ENCODE measurements around the gene SFXN5. TPM values are rescaled to one million over a fixed set of nuclear protein-coding genes. Genes with fewer than 3 reads are reported as not detected.

SFXN5 gene
- total RNA-seq, 2 experiments from 2014 or later: 15.7 to 18.6 TPM

DNA sequence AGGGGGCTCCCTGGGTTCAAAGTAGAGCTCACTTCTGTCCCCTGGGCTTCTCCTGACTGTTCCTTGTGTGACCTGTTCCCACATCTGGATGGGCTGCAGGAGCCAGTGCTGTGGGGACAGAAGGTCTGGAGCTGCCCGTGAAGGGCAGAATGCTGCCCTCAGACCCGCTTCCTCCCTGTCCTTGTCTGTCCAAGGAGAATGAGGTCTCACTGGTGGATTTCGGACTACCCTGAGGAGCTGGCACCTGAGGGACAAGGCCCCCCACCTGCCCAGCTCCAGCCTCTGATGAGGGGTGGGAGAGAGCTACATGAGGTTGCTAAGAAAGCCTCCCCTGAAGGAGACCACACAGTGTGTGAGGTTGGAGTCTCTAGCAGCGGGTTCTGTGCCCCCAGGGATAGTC lies 138.7 kb downstream of the SFXN5 start:
- H3K9me3 Mint-ChIP-seq (ENCODE audit: insufficient read depth): no peaks in the 10 kb centered on the region
- no peak overlapping the region for H3K4me3 Mint-ChIP-seq
- no peak for ATAC-seq
- H3K27me3 Mint-ChIP-seq (ENCODE audit: low read depth): peaks cover 15% of the 10 kb centered on the region
- no peak for DNase-seq
- CTCF ChIA-PET: interaction anchor here (2.1 to 2.2 kb wide), 2 partner anchors 40 to 41 kb away, joined by 5 to 6 read pairs; no protein-coding TSS in a partner anchor
- no peaks in the 10 kb centered on the region for H3K36me3 Mint-ChIP-seq (ENCODE audit: low read depth)
- POLR2A ChIA-PET: no interaction called here
- peaks cover 35% of the 10 kb centered on the region for H3K4me1 Mint-ChIP-seq (ENCODE audit: low read depth)
- no peak overlapping the region for H3K27ac Mint-ChIP-seq

DNA sequence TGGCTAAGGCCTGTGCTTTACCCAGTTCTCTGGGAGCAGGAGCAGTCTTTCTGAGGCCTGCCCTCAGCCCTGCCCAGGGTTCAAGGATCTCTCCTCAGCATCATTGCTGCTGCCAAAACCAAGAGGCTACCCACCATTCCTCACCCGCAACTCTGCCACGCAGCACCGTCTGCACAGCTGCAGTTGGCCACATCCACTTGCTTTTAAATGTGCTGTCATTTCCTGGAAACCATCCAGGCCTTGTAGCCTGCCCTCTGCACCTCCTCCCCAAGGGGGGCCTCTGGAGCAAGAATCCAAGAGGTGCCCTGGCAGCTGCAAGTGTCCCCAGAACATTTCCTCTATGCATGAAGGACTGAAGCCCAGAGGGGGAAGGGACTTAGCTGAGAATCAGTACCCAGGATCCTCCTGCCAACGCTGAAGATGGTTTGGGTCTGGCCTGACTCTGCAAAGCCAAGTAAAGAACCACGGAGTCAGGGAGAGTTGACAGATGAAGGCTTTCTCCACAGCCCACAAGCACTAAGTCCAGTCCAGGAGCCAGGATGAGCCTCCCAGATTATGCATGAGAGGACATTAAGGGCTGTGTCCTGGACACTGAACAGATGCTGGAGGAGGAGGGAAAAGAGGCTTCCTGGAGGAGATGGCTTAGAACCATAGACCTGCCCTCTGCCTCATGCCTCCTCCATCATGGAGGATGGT lies 139.3 kb downstream of the SFXN5 start:
- Mint-ChIP-seq H3K4me1 (ENCODE audit: low read depth) (peaks cover 35% of the 10 kb centered on the region), H3K9me3 (ENCODE audit: insufficient read depth) (no peaks in the 10 kb centered on the region), H3K27me3 (ENCODE audit: low read depth) (peaks cover 15% of the 10 kb centered on the region), H3K4me3 (no peak overlapping the region), H3K27ac (peak overlapping the region; percentile 61), H3K36me3 (ENCODE audit: low read depth) (no peaks in the 10 kb centered on the region)
- POLR2A ChIA-PET: no interaction called here
- peak; percentile 53 for DNase-seq
- CTCF ChIA-PET: interaction anchor here (1.2 to 2.1 kb wide), 2 partner anchors 40 to 41 kb away, joined by 3 to 5 read pairs; no protein-coding TSS in a partner anchor
- ATAC-seq: peak; percentile 65

DNA sequence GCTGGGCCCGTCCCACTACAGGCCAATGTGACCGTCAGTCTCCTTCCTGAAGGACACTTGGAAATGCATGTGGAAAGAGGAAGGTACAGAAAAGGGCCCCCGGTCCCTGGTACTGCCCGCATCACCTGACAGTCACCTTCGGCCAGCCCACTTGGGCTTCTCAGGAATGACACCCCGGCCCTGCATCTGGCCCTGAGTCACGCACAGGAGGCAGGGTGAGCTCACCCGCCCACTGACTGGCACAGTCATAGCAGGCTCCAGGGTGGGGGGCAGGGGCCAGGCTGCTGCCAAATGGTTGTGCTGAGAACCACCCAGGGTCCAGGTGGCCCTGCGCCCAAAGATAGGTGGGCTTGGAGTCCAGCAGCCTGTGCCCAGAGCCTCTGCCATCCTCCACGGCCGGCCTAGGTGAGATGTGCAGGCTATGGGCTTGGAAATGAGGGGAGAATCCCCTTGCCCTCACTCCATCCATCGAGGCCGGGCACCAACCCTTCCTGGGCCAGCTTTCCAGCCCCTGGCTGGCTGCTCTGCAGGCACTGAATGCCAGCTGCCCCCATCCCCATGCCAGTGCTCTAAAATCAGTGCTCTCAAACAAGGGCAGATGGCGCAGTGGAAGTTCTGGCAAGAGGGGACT lies 140.1 kb downstream of the SFXN5 start:
- H3K4me1 Mint-ChIP-seq (ENCODE audit: low read depth): peaks cover 35% of the 10 kb centered on the region
- H3K9me3 Mint-ChIP-seq (ENCODE audit: insufficient read depth): no peaks in the 10 kb centered on the region
- ChIA-PET CTCF (interaction anchor here (1.2 to 2.1 kb wide), 3 partner anchors 39 to 44 kb away, joined by 3 to 5 read pairs (median 5); partner anchors contain the start of gene SPR), POLR2A (interaction anchor here (0.6 kb wide), 1 partner anchor 42 kb away, joined by 3 read pairs; no protein-coding TSS in a partner anchor)
- no peak overlapping the region for H3K27ac Mint-ChIP-seq
- DNase-seq (no peak), ATAC-seq (no peak)
- H3K36me3 Mint-ChIP-seq (ENCODE audit: low read depth): no peaks in the 10 kb centered on the region
- H3K4me3 Mint-ChIP-seq: no peak overlapping the region
- H3K27me3 Mint-ChIP-seq (ENCODE audit: low read depth): peaks cover 15% of the 10 kb centered on the region

DNA sequence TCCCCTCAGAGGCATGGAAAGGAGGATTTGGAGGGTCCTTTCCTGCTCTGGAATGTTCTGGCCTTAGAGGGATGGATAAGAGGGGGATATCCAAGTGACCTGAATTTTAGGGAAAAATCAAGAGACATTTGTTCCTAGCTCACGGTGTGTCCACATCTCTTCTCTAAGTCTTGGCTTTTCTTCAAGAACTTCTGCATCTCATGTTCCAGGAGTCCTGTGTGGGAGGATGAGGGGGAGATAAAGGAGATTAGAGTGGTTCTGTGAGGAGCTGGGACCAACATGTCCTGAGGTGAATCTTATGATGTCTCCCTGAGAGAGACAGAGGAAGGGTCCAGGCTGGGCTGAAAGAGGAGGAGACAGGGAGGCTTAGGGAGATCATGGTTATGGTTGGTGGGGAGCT lies 142.5 kb downstream of the SFXN5 start:
- peaks cover 11% of the 10 kb centered on the region for H3K27me3 Mint-ChIP-seq (ENCODE audit: low read depth)
- H3K4me1 Mint-ChIP-seq (ENCODE audit: low read depth): peaks cover 30% of the 10 kb centered on the region
- CTCF ChIA-PET: interaction anchor here (4.1 to 4.7 kb wide), 2 partner anchors 35 to 45 kb away, joined by 23 to 34 read pairs; no protein-coding TSS in a partner anchor

DNA sequence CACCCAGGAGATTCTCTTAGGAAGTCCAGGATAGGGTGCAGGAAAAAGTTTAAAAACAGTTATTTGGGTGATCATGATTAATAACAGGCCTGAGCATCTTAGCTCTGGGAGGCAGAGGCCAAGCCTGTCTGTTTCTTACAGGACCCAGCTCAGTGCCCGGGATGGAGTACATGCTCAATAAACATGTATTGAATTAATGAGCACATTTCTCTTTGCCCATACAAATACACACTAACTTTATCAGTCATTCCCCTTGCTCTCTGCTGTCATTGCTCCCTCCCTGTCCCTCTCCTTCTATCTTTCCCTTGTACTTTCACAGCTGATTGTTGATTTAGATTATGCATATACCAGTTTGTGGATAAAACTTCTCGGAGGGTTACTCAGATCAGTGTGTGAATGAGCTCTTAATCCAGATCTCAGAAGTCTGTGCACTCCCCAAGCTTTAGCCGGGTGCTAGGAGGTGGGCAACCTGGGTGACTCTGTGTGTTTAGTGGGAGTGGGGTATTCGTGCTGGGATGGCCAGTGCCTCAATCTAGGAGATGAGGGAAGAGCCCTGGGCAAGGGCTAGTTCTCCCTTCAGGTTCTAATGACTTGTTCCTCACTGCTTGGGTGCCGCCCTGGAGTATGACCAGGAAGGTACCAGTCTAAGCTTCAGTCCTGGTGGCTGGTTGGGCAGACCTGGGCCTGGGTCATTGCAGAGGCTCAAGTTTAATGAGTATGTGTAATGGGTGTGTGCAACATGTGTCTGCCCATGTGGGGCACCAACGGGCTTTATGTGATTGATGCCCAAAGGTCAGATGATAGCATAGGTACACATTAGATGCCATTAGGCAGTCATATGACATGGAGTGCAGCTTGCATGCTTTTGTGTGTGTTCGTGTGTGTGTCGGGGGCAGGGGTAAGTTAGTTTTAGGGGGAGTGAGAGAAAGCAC lies 143.6 kb downstream of the SFXN5 start:
- DNase-seq (no peak), ATAC-seq (no peak)
- H3K27me3 Mint-ChIP-seq (ENCODE audit: low read depth): peaks cover 22% of the 10 kb centered on the region
- ChIA-PET POLR2A (no interaction called here), CTCF (interaction anchor here (0.8 to 4.7 kb wide), 5 partner anchors 10 to 46 kb away, joined by 3 to 34 read pairs (median 5); partner anchors contain the start of gene EMX1)
- no peak overlapping the region for H3K4me3 Mint-ChIP-seq
- peaks cover 31% of the 10 kb centered on the region for H3K4me1 Mint-ChIP-seq (ENCODE audit: low read depth)
- no peaks in the 10 kb centered on the region for H3K9me3 Mint-ChIP-seq (ENCODE audit: insufficient read depth)
- no peak overlapping the region for H3K27ac Mint-ChIP-seq
- no peaks in the 10 kb centered on the region for H3K36me3 Mint-ChIP-seq (ENCODE audit: low read depth)

More for the DNA sequence above, 142.5 kb downstream of the SFXN5 start:
- no peak for ATAC-seq
- Mint-ChIP-seq H3K4me3 (no peak overlapping the region), H3K27ac (no peak overlapping the region), H3K9me3 (ENCODE audit: insufficient read depth) (no peaks in the 10 kb centered on the region), H3K36me3 (ENCODE audit: low read depth) (no peaks in the 10 kb centered on the region)
- POLR2A ChIA-PET: no interaction called here
- no peak for DNase-seq

DNA sequence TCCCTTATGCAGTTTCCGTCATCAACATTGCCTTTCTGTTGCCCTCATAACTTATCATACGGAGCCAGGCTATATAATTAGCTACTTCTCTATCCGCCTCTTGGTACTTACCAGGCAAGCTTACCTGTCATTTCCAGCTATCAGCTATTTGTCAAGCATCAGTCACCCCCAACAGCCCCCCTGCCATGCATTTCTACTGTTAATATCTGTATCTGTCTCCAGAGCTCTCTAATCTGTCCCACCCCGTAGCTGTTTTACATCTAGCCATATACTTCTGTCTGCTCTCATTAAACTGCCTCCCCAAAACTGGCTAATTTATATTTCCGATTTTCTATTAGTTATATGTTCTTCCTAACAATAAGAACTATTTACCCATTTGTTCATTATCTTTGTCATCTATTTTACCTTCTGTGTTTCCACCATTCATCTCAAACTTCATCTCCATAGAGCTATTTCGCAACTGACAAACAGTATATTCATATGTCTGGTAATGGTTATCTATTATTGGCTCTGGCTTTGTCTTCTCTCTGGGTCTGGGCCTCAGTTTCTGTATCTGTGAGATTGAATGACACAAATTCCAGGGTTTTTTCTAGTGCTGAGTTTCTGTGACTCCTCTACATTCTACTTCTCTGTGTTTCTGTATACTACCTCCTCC lies 144.6 kb downstream of the SFXN5 start:
- CTCF ChIA-PET: interaction anchor here (0.8 to 4.7 kb wide), 10 partner anchors 9 to 286 kb away, joined by 3 to 34 read pairs (median 6); partner anchors contain the start of genes EMX1 and SPR

DNA sequence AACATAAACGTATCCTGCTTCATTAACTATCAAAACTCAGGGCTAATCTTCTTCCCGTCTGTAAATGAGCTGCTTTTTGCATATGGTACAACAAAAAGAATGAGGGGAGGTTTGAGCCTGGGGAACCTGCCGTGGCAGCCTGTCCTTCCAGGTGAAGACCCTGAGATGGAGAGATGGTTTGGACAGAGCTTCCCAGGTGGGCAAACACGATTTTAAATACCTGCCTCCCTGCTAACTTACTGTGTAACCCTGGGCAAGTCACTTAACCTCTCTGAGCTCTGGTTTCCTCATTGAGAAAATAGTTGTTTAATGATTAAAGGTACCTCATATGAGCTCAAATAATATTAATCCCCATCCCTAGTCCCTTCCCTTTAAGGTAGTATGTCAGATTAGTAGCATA lies 145.1 kb downstream of the SFXN5 start:
- H3K4me1 Mint-ChIP-seq (ENCODE audit: low read depth): peaks cover 17% of the 10 kb centered on the region
- no peak overlapping the region for H3K4me3 Mint-ChIP-seq
- no peaks in the 10 kb centered on the region for H3K36me3 Mint-ChIP-seq (ENCODE audit: low read depth)
- peaks cover 38% of the 10 kb centered on the region for H3K27me3 Mint-ChIP-seq (ENCODE audit: low read depth)
- no peaks in the 10 kb centered on the region for H3K9me3 Mint-ChIP-seq (ENCODE audit: insufficient read depth)
- no peak overlapping the region for H3K27ac Mint-ChIP-seq
- ChIA-PET POLR2A (interaction anchor here (2.1 kb wide), 1 partner anchor 28 kb away, joined by 6 read pairs; no protein-coding TSS in a partner anchor), CTCF (interaction anchor here (1.0 to 4.7 kb wide), 7 partner anchors 9 to 286 kb away, joined by 4 to 34 read pairs (median 9); partner anchors contain the start of genes EMX1 and SPR)
- ATAC-seq (no peak), DNase-seq (no peak)

More for the DNA sequence above, 144.6 kb downstream of the SFXN5 start:
- Mint-ChIP-seq H3K27ac (no peak overlapping the region), H3K9me3 (ENCODE audit: insufficient read depth) (no peaks in the 10 kb centered on the region), H3K36me3 (ENCODE audit: low read depth) (no peaks in the 10 kb centered on the region), H3K4me3 (no peak overlapping the region), H3K27me3 (ENCODE audit: low read depth) (peaks cover 32% of the 10 kb centered on the region), H3K4me1 (ENCODE audit: low read depth) (peaks cover 22% of the 10 kb centered on the region)
- DNase-seq (no peak), ATAC-seq (no peak)
- POLR2A ChIA-PET: interaction anchor here (2.1 kb wide), 1 partner anchor 27 kb away, joined by 6 read pairs; no protein-coding TSS in a partner anchor

DNA sequence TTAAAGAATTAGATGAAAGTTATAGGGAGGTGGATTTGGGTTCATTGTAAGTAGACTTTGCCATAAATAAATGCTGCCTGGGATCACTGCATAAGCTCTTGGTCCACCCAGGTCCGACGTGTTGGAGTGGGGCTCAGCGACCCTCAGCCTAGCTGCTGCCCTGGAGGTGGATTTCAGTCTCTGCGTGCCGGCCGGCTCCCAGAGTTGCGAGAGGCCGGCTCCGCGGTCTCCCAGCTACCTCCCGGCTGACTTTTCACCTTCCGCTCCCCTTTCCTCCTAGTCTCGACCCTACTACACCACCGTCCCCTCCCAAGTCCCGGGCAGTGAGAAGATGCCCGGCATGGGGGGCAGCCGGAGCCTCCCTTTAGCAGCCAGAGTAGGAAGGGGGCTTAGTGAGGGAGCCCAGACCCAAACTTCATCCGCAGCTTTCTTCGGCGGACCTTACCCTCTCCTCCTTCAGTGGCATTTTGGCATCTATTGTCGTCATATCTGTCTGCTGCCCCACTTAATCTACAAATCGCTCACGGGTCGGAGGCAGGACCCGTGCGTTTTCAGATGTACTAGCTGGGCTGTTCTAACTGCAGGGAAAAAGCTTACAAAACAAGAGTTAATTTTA lies 146.1 kb downstream of the SFXN5 start:
- no peaks in the 10 kb centered on the region for H3K36me3 Mint-ChIP-seq (ENCODE audit: low read depth)
- no peak for ATAC-seq
- peaks cover 43% of the 10 kb centered on the region for H3K27me3 Mint-ChIP-seq (ENCODE audit: low read depth)
- no peak for DNase-seq
- CTCF ChIA-PET: interaction anchor here (1.5 to 4.7 kb wide), 5 partner anchors 8 to 252 kb away, joined by 4 to 34 read pairs (median 10); partner anchors contain the start of genes EMX1 and SPR
- H3K4me3 Mint-ChIP-seq: no peak overlapping the region
- peaks cover 17% of the 10 kb centered on the region for H3K4me1 Mint-ChIP-seq (ENCODE audit: low read depth)
- POLR2A ChIA-PET: interaction anchor here (2.1 kb wide), 1 partner anchor 29 kb away, joined by 6 read pairs; no protein-coding TSS in a partner anchor
- H3K9me3 Mint-ChIP-seq (ENCODE audit: insufficient read depth): no peaks in the 10 kb centered on the region
- H3K27ac Mint-ChIP-seq: no peak overlapping the region

DNA sequence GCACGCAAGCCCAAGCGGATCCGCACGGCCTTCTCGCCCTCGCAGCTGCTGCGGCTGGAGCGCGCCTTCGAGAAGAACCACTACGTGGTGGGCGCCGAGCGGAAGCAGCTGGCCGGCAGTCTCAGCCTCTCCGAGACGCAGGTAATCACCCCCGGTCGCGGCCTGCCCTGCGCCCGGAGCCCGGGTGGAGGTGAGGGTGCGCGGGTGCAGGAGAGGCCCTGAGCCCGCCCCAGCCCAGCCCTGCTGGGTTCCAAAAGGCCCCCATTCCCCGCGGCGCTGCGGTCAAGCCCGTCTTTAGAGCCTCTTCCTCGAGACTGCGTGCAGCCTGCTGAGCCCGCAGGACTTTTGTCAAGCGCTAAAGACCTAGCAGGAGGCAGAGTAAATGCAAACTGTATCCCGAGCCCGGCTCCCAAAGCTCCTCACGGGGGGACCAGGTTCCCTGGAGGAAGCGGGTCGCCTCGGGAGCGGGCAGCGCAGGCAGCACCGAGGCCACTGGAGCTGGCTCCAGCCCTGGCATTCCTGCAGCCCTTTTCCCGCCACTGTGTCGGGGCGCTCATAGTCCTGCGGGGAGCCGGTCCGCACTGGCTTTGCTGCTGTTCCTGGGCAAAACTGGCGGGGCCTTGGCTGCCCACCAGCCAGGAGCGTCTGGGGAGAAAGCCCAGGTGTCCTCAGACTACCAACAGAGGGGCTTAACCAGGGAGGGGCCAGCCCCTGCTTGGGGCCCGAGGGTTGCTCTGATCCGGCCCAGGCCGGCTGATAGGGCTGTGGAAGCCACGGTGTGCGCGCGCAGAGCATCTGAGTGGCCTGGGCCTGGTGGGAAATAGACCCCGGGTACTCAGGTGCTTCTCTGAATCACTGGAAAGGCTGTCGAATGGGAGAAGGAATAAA lies 146.9 kb downstream of the SFXN5 start:
- ChIA-PET POLR2A (no interaction called here), CTCF (interaction anchor here (4.1 to 4.7 kb wide), 2 partner anchors 31 to 49 kb away, joined by 23 to 34 read pairs; no protein-coding TSS in a partner anchor)
- ATAC-seq (no peak), DNase-seq (peak; percentile 55)
- Mint-ChIP-seq H3K4me1 (ENCODE audit: low read depth) (peaks cover 20% of the 10 kb centered on the region), H3K4me3 (no peak overlapping the region), H3K9me3 (ENCODE audit: insufficient read depth) (no peaks in the 10 kb centered on the region), H3K36me3 (ENCODE audit: low read depth) (no peaks in the 10 kb centered on the region), H3K27ac (no peak overlapping the region), H3K27me3 (ENCODE audit: low read depth) (peaks cover 50% of the 10 kb centered on the region)

DNA sequence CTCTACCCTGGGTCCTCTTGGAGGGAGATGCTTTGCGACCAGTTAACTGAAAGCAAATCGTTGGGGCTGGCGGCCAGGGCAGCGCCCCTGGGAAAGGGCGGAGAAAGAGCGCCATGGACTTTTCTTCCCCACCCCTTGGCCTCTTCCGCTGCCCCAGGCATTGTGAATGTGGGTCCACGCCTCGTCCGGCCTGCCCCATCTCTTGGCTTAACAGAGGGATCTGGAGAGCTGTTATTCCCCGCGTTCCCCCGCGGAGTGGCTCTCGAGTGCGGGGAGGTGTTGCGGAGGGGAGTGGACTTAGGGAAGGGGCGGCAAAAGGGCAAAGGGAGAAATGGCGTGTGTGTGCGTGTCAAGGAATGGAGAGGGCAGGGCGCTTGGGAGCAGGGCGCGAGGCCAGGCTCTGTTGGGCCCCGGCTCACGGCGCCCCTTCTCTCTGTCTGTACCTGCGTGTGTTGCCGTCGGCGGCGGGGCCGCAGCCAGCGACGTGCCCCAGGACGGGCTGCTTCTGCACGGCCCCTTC lies 147.6 kb downstream of the SFXN5 start:
- peak; percentile 74 for ATAC-seq
- ChIA-PET POLR2A (no interaction called here), CTCF (no interaction called here)
- no peak overlapping the region for H3K4me3 Mint-ChIP-seq
- no peaks in the 10 kb centered on the region for H3K36me3 Mint-ChIP-seq (ENCODE audit: low read depth)
- H3K4me1 Mint-ChIP-seq (ENCODE audit: low read depth): peaks cover 24% of the 10 kb centered on the region
- DNase-seq: no peak
- no peaks in the 10 kb centered on the region for H3K9me3 Mint-ChIP-seq (ENCODE audit: insufficient read depth)
- H3K27ac Mint-ChIP-seq: no peak overlapping the region
- H3K27me3 Mint-ChIP-seq (ENCODE audit: low read depth): peaks cover 57% of the 10 kb centered on the region
